ENCODE results near the gene MYADML2. TPM values are rescaled to one million over a fixed set of nuclear protein-coding genes. Genes with fewer than 3 reads are reported as not detected.

Gene MYADML2
- total RNA-seq, 1 experiment from 2014 or later: not detected

GRCh38 chr17:81899514-81900166, 47.4 kb downstream of the MYADML2 start:
- H3F3A ChIP-seq (ENCODE audit: low read length, unreplicated experiment): peaks cover 18% of the 10 kb centered on the region
- H3K9me3 ChIP-seq (ENCODE audit: low read length): no peaks in the 10 kb centered on the region
- intact Hi-C loops (cut with micrococcal nuclease): no loop called here
- no peaks in the 10 kb centered on the region for H3K27me3 ChIP-seq (ENCODE audit: low read length)
- H3K36me3 ChIP-seq (ENCODE audit: low read depth, low read length): peaks cover 12% of the 10 kb centered on the region
- BruUV-seq (replicated peaks): no TSS peak
- POLR2A ChIA-PET (ENCODE audit: unreplicated experiment): no interaction called here
- H3K27ac ChIP-seq (ENCODE audit: low read length): peak overlapping the region; percentile 100
- peaks cover 34% of the 10 kb centered on the region for H3K4me1 ChIP-seq (ENCODE audit: insufficient read depth, low read length)
- H3K9me2 ChIP-seq (replicated peaks; ENCODE audit: low read length): no peaks in the 10 kb centered on the region
- H3K9ac ChIP-seq (ENCODE audit: low read length): peak overlapping the region; percentile 88
- DNase-seq (no peak), ATAC-seq (no peak)
- H3K4me2 ChIP-seq (ENCODE audit: low read length): peak overlapping the region; percentile 84
- CTCF ChIA-PET: no interaction called here
- no peak overlapping the region for H2AFZ ChIP-seq (ENCODE audit: low read length)
- peak overlapping the region; percentile 43; the same call in 1 of the 2 replicates for H3K4me3 ChIP-seq (ENCODE audit: low read length)
- H4K20me1 ChIP-seq (ENCODE audit: low read length): no peaks in the 10 kb centered on the region
- H3K79me2 ChIP-seq (ENCODE audit: low read length): peaks cover 19% of the 10 kb centered on the region
- TF ChIP-seq EZH2phosphoT487 (IDR thresholded peaks at IDR 0.05; ENCODE audit: borderline replicate concordance, low read length) (no peak), EZH2 (IDR thresholded peaks at IDR 0.05; ENCODE audit: low read length, unreplicated experiment) (no peak), CTCF (conservative IDR thresholded peaks at IDR 0.05; ENCODE audit: low read depth, low read length) (no peak)

DNA sequence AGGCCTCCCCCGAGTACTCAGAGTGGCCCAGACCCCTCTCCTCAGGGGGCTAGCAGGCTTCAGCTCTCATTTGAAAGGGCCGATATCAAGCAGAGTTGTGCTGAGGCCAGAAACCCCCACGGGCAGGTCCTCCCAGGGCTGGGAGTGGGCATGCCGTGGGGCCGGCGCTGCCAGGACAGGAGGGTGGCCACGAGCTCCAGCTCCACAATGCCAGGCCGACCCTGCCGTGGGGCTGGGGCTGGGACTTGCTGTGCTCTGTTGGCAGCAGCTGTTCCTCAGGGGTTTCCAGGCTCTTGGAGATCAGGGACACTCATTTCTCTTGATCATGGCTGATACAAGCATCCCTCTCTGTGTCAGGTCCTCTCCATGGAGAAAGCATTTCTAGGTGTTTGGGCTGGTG, 48.1 kb downstream of the MYADML2 start:
- H3F3A ChIP-seq (ENCODE audit: low read length, unreplicated experiment): peaks cover 18% of the 10 kb centered on the region
- no peaks in the 10 kb centered on the region for H3K27me3 ChIP-seq (ENCODE audit: low read length)
- peaks cover 17% of the 10 kb centered on the region for H3K36me3 ChIP-seq (ENCODE audit: low read depth, low read length)
- no peaks in the 10 kb centered on the region for H3K9me3 ChIP-seq (ENCODE audit: low read length)
- H3K4me1 ChIP-seq (ENCODE audit: insufficient read depth, low read length): peaks cover 34% of the 10 kb centered on the region
- H3K9ac ChIP-seq (ENCODE audit: low read length): peak overlapping the region; percentile 88
- no peaks in the 10 kb centered on the region for H3K9me2 ChIP-seq (replicated peaks; ENCODE audit: low read length)
- intact Hi-C loops (cut with micrococcal nuclease): no loop called here
- ATAC-seq (no peak), DNase-seq (no peak)
- H3K4me3 ChIP-seq (ENCODE audit: low read length): peak overlapping the region; percentile 43
- peak overlapping the region; percentile 84 for H3K4me2 ChIP-seq (ENCODE audit: low read length)
- H4K20me1 ChIP-seq (ENCODE audit: low read length): no peaks in the 10 kb centered on the region
- BruUV-seq (replicated peaks): no TSS peak
- H2AFZ ChIP-seq (ENCODE audit: low read length): no peak overlapping the region
- CTCF ChIA-PET: no interaction called here
- peak overlapping the region; percentile 100 for H3K27ac ChIP-seq (ENCODE audit: low read length)
- H3K79me2 ChIP-seq (ENCODE audit: low read length): peaks cover 24% of the 10 kb centered on the region
- TF ChIP-seq EZH2 (IDR thresholded peaks at IDR 0.05; ENCODE audit: low read length, unreplicated experiment) (no peak), EZH2phosphoT487 (IDR thresholded peaks at IDR 0.05; ENCODE audit: borderline replicate concordance, low read length) (no peak), CTCF (conservative IDR thresholded peaks at IDR 0.05; ENCODE audit: low read depth, low read length) (no peak)
- POLR2A ChIA-PET (ENCODE audit: unreplicated experiment): no interaction called here
